ENCODE results near the gene PATZ1. TPM values are rescaled to one million over a fixed set of nuclear protein-coding genes. Genes with fewer than 3 reads are reported as not detected.
"Not testable (repeated sequence)": the region's sequence is repeated elsewhere in the genome, so short reads cannot be mapped to it uniquely, and the experiment has no call there.

PATZ1 gene
- total RNA-seq, 3 donors from 2014 or later (not counting 1 experiment from before 2014, with no cell fraction given): 31.5 to 39.2 (median 37.3) TPM

DNA sequence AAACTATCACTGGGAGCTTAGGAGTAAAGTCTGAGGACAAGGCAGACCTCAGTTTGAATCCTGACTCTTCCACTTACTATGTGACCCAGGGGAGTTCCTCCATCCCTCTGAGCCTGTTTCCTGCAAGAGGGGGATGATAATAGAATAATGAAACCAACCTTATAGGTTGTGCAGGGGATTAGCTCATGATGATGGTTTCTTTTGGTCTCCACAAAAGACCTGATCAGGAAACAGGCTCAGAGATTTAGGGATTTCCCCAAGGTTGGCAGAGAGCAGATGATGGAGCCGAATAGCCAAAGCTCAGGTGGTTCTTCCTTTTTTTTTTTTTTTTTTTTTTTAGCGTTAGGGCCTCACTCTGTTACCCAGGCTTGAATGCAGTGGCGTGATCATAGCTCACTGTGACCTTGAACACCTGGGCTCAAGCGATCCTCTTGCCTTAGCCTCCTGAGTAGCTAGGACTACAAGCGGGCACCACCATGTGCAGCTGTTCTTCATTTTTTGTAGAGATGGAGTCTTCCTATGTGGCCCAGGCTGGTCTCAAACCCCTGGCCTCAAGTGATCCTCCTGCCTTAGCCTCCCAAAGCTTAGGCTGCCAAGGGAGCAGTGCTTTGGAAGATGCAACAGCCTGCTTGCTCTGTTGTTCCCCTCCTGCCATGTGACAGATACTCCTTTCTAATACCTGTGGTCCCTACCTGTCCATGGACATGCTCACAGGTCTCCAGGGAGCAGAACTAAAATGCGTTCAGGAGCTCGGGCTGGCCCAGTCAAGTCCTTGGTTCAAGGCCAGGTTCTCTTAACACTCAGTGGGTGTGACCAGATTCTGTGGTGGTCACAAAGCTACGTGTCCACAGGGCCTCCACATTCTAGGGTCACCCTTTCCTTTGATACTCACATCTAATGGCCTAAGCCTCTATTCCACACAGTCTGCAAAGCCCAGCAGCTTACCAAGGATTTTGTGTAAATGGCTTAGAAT, 22.3 kb downstream of the PATZ1 start:
- H3K4me3 ChIP-seq (ENCODE audit: low read length): no peak overlapping the region
- 88% methylated on average over 8 of the region's 8 CpGs for WGBS (ENCODE audit: insufficient coverage)
- DNase-seq (peak in 1 of 2 donors; percentile 36), ATAC-seq (no peak)
- H3K36me3 Mint-ChIP-seq: no peaks in the 10 kb centered on the region
- no peaks in the 10 kb centered on the region for H3K9me3 Mint-ChIP-seq
- no peaks in the 10 kb centered on the region for H3K4me1 ChIP-seq (ENCODE audit: control insufficient read depth, insufficient read depth, low read length)
- no peak overlapping the region for H3K4me3 Mint-ChIP-seq
- H3K4me1 Mint-ChIP-seq: no peaks in the 10 kb centered on the region
- no peaks in the 10 kb centered on the region for H3K27me3 Mint-ChIP-seq (ENCODE audit: low read depth in 2 of 2)
- H3K27ac Mint-ChIP-seq: peak overlapping the region in 1 of 2 donors; percentile 5
- no peaks in the 10 kb centered on the region for H3K9me3 ChIP-seq (ENCODE audit: control insufficient read depth, insufficient read depth, low read length)
- intact Hi-C loops (cut with micrococcal nuclease): no loop called here
- H3K27ac ChIP-seq (ENCODE audit: low read length): no peak overlapping the region
- peaks cover 49% of the 10 kb centered on the region for H3K36me3 ChIP-seq (ENCODE audit: control insufficient read depth, insufficient read depth, low read length)
- TF ChIP-seq, protein P1, sequence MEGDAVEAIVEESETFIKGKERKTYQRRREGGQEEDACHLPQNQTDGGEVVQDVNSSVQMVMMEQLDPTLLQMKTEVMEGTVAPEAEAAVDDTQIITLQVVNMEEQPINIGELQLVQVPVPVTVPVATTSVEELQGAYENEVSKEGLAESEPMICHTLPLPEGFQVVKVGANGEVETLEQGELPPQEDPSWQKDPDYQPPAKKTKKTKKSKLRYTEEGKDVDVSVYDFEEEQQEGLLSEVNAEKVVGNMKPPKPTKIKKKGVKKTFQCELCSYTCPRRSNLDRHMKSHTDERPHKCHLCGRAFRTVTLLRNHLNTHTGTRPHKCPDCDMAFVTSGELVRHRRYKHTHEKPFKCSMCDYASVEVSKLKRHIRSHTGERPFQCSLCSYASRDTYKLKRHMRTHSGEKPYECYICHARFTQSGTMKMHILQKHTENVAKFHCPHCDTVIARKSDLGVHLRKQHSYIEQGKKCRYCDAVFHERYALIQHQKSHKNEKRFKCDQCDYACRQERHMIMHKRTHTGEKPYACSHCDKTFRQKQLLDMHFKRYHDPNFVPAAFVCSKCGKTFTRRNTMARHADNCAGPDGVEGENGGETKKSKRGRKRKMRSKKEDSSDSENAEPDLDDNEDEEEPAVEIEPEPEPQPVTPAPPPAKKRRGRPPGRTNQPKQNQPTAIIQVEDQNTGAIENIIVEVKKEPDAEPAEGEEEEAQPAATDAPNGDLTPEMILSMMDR (IDR thresholded peaks at IDR 0.05): no peak
- no peaks in the 10 kb centered on the region for H3K27me3 ChIP-seq (ENCODE audit: control insufficient read depth, insufficient read depth, low read length)

DNA sequence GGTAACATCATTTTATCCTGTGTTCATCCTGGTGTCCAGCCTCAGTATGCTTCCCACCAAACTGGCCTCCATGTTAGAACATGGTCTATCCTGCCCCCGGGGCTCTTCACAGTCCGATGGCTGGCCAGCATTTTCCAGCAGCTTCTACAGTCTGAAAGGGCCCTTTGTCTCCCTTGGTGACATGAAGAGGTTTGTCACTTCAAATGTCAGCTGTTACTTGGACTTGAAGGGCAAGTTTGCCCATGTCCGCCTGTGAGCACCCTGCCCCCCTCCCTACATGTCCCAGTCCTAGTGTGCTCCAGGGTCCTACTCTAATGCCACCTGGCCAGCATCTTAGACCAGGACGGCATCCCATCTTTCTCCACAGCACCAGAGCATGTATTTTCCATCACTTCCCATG, 24.7 kb downstream of the PATZ1 start:
- no peak overlapping the region for H3K27ac Mint-ChIP-seq
- ATAC-seq: no peak
- H3K9me3 Mint-ChIP-seq: no peaks in the 10 kb centered on the region
- 90% methylated on average over 4 of the region's 4 CpGs for WGBS (ENCODE audit: insufficient coverage)
- DNase-seq: no peak
- H3K4me3 Mint-ChIP-seq: no peak overlapping the region
- TF ChIP-seq, protein P1 (IDR thresholded peaks at IDR 0.05): no peak
- no peaks in the 10 kb centered on the region for H3K4me1 ChIP-seq (ENCODE audit: control insufficient read depth, insufficient read depth, low read length)
- no peaks in the 10 kb centered on the region for H3K4me1 Mint-ChIP-seq
- H3K4me3 ChIP-seq (ENCODE audit: low read length): no peak overlapping the region
- H3K36me3 ChIP-seq (ENCODE audit: control insufficient read depth, insufficient read depth, low read length): peaks cover 24% of the 10 kb centered on the region
- no peaks in the 10 kb centered on the region for H3K36me3 Mint-ChIP-seq
- no peaks in the 10 kb centered on the region for H3K9me3 ChIP-seq (ENCODE audit: control insufficient read depth, insufficient read depth, low read length)
- intact Hi-C loops (cut with micrococcal nuclease): no loop called here
- H3K27me3 Mint-ChIP-seq (ENCODE audit: low read depth in 2 of 2): no peaks in the 10 kb centered on the region
- H3K27ac ChIP-seq (ENCODE audit: low read length): no peak overlapping the region
- H3K27me3 ChIP-seq (ENCODE audit: control insufficient read depth, insufficient read depth, low read length): no peaks in the 10 kb centered on the region

DNA sequence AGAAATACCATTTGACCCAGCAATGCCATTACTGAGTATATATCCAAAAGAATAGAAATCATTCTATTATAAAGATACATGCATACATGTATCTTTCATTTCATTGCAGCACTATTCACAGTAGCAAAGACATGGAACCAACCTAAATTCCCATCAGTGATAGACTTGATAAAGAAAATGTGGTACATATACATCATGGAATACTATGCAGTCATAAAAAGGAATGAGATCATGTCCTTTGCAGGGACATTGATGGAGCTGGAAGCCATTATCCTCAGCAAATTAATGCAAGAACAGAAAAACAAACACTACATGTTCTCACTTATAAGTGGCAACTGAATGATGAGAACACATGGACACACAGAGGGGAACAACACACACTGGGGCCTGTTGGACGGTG, 31.9 kb downstream of the PATZ1 start:
- H3K4me3 Mint-ChIP-seq; H3K36me3 Mint-ChIP-seq; H3K4me1 ChIP-seq (ENCODE audit: control insufficient read depth, insufficient read depth, low read length); H3K4me3 ChIP-seq (ENCODE audit: low read length); H3K27me3 ChIP-seq (ENCODE audit: control insufficient read depth, insufficient read depth, low read length); H3K27me3 Mint-ChIP-seq (ENCODE audit: low read depth in 2 of 2); H3K36me3 ChIP-seq (ENCODE audit: control insufficient read depth, insufficient read depth, low read length); H3K4me1 Mint-ChIP-seq; H3K9me3 Mint-ChIP-seq; H3K27ac Mint-ChIP-seq; DNase-seq; H3K27ac ChIP-seq (ENCODE audit: low read length); H3K9me3 ChIP-seq (ENCODE audit: control insufficient read depth, insufficient read depth, low read length); ATAC-seq: not testable (repeated sequence)
- intact Hi-C loops (cut with micrococcal nuclease): loop anchor here (5.0 kb wide), 1 partner anchor 102 kb away; the partner anchor contains the start of gene LIMK2
- 92% methylated on average over 1 of the region's 1 CpG for WGBS (ENCODE audit: insufficient coverage)

DNA sequence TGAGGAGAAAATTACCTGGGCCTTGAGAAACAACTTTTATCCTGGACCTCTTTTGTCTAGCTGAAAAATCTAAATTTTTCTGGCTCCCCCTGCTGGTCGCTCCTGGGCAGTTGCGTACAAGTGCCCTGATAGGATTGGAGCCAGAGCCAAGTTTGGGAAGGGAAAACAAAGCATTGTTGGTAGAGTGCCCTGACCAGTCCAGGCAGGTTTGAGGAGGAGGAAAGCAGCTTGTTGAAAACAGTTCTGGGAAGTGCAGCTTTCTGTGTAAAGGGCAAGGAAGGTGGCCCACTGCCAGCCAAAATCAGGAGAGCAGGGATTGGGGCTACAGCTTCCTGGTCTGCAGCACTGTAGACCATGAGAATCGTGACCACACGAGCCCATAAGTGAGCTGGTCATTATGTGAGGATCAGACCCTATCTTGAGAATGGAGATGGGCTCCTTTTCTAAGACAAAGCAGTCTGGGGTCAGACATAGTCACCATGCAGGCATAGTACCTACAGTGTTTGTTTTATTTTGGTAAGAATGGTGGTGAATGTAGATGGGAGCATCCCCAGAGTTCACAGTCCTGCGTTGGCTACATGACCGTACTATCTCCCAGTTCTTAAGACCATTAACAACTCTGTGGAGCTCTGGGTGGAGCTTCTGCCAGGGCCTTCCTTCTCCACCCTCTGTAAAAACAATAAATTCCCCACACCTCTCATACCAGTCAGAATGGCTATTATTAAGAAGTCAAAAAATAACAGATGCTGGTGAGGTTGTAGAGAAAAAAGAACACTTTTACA, 32.6 kb downstream of the PATZ1 start:
- no peak overlapping the region for H3K27ac ChIP-seq (ENCODE audit: low read length)
- H3K36me3 ChIP-seq (ENCODE audit: control insufficient read depth, insufficient read depth, low read length): no peaks in the 10 kb centered on the region
- no peaks in the 10 kb centered on the region for H3K27me3 ChIP-seq (ENCODE audit: control insufficient read depth, insufficient read depth, low read length)
- peaks cover 3% of the 10 kb centered on the region for H3K4me1 ChIP-seq (ENCODE audit: control insufficient read depth, insufficient read depth, low read length)
- Mint-ChIP-seq H3K36me3 (peaks cover 9% of the 10 kb centered on the region), H3K4me1 (peaks cover 0 to 4% of the 10 kb centered on the region in 2 donors), H3K9me3 (peaks cover 0 to 2% of the 10 kb centered on the region in 2 donors), H3K27me3 (ENCODE audit: low read depth in 2 of 2) (no peaks in the 10 kb centered on the region), H3K4me3 (no peak overlapping the region), H3K27ac (peak overlapping the region in 1 of 2 donors; percentile 48)
- TF ChIP-seq, protein P1 (IDR thresholded peaks at IDR 0.05): peak; percentile 93
- ATAC-seq: peak in 2 of 3 donors; percentile 63 to 66
- no peak overlapping the region for H3K4me3 ChIP-seq (ENCODE audit: low read length)
- intact Hi-C loops (cut with micrococcal nuclease): loop anchor here (1.0 to 5.0 kb wide), 2 partner anchors 21 to 101 kb away; partner anchors contain the start of genes LIMK2 and PIK3IP1
- WGBS (ENCODE audit: insufficient coverage): 45% methylated on average over 6 of the region's 6 CpGs
- DNase-seq: peak; percentile 48 to 79
- no peaks in the 10 kb centered on the region for H3K9me3 ChIP-seq (ENCODE audit: control insufficient read depth, insufficient read depth, low read length)
